NCI-H345 treated with DMSO at 0.1 percent for 48 hours (cell line): ENCODE measurements around the gene CD248.

Experiments
- DNase-seq: peaks from one replicate; lab custom pipeline; 2025; ENCODE audit not compliant: unreplicated experiment; lab: John Stamatoyannopoulos, UW

The CD248 gene

DNA sequence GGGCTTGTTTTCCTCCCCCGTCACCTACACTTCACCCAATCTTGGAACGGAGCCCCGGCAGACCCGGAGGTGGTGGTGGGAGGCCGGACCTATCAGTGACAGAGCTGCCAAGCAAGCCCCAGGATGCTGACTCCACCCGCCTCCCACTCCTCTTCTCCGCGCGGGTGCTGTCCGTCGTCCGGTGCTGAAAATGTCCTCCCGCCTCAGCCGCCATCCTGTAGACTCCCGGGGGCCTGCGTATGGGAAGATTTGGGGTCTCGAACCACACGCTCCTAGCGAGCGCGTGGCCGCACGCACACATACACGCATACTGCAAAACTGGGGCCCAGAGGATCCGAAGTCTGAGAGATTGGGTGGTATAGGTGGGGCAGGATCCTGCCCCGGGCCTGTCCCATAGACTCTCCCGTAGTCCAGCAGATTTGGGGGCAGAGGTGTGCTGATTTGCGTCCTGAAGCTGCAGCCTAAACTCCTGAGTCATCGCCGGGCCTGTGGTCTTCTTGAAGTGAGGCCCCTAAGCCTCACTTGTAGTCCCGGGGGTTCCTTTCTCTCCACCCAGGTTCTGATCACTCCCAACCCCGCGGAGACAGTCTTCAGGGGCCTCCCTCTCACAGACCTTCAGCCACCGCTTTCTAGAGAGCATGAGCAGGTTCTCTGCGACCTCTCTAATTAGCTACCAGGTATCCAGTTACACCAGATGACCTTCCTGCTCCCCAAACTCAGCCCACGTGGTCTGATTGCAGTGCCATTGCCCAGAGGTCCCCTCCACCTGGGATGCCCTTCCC is 27.1 kb downstream of the CD248 start:
- DNase-seq: peak; percentile 58

DNA sequence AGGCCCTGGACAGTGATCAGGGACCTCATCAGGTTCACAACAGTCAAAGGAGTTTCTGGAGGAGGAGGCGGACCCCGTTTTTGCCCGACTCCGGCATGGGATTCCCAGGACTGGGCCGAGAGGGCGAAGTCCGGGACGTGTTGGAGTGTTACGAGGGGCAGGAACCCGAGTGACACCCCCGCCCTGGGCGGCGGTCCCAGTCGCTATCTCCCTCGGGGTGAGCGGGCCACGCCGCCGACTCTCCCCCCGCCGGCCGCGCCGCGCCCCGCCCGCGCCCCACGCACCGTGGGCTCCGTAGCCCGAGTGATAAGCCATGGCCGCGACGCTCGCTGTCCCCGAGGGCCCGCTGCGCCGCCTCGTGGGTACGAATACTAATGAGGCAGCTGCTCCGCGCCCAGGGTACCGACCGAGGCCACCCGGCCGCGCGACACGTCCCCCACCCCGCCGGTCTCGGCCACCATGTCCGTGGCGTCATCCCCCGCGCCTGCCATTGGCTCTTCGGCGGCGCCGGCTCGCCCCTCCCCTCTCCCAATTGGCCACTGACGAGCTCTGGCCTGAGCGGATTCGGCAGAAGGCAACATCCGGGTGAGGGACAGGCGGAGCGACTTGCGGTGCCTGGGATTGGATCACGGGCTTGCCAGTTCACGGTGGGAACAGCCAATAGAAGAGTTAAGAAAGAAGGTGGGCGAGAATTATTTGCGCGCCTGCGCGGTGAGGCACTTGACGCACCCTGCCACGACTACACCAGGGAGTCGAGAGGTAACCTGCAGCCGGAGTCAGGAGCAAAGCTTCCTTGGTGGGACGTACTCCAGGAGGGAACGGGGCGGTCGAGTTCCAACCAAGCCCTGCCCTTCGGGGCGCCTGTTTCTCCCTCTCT is 27.9 kb downstream of the CD248 start, which contains the start of gene YIF1A:
Gene YIF1A (minus strand): TSS at position 473 of the 877 bp plus-strand sequence. CDS start 158 bp downstream, at position 315.
- peak; percentile 97 for DNase-seq

DNA sequence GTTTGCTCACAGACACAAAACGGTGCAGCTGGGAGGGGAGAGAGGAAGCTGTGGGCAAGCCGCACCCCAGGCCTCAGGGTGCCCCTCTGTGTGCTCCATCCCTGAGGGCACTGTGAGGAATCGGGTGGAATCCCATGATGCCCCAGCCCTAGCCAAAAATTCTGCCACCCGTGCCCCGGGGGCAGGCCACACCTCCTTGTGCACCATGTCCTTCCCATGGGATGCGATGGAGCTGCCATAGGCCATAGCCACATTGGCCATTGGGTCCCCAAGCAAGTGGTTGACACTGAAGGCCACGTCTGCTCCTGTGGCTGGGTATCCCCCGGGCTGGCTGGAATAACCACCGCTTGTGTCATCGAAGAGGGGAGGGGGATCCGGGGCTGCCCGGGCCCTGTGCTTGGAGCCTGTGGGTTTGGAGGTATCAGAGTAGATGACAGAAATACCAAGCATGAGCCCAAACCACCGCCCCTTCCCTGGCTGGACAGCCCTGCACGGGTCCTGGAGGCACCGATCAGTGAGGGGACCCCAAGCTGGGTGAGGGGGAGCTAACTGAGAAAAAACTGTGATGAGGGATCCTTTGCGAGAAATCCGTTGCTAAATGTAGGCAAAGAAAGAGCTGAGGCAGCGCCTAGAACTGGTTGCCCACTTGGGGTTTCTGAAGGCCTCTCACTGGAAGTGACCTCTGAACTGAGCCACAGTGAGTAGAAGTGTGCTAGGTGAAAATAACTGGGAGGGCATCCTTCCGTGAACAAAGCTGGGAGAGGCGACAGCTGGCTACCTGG is 28.8 kb downstream of the CD248 start:
- no peak for DNase-seq

- no peak for DNase-seq
Observed at GRCh38 chr11:66287211-66287888, 29.5 kb downstream of the CD248 start.

GRCh38 chr11:66286699-66287098 is 30.1 kb downstream of the CD248 start:
- no peak for DNase-seq

DNA sequence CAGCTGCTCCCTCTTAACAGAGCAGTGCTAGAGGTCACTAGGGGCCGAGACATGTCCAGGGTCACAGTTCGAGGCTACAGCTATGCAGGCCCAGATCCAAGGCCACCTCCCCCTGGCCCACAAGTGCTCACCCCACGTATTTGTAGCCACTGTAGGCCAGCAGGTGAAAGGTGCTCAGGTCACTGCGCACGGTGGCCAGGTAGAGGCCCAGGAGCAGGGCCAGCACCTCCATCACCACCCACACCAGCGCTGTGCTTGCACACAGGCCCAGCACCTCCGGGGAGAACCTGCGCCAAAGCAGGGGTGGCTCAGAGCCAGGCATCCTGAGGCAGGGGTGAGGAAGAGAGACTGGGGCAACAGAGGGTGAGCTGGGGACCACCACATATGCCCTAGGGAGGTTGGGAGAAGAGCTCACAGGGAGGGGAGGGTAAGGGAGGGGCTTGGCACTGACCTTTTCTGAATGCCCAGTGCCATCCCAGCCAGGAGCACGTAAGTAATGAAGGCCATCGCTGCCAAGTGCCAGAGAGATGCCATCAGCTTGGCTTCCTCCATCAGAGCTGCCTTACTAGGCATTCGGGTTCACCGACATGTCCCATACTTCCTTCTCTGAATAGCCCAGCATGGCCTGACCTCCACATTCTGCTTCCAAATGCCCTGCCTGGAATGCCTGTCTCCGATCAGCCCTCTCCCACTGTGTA is 31.4 kb downstream of the CD248 start:
- no peak for DNase-seq

DNA sequence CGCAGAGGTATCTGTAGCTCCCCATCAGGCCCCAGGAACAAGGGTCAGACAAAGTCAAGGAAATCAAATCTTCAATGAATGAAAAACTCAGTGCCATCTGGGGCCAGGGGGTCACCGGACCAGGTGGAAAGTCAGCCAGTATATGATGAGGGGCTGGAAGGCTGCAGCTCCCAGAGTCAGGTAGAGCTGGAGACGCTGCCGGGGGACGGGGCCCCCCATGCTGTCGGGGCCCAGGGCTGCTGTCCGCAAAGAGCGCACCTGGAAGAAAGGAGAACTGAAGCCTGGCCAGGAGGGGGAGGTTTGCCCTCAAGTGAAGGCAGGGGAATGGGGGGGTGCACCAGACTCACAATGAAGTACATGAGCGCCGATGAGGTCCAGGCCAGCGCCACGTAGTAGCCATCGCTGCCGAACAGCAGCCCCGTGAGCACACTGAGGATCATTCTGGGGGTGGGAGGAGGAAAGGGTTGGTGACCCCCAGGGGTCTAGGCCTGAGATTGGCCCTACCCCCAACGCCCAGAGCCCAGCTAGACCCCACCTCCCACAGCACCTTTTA is 32.2 kb downstream of the CD248 start:
- DNase-seq: no peak

DNA sequence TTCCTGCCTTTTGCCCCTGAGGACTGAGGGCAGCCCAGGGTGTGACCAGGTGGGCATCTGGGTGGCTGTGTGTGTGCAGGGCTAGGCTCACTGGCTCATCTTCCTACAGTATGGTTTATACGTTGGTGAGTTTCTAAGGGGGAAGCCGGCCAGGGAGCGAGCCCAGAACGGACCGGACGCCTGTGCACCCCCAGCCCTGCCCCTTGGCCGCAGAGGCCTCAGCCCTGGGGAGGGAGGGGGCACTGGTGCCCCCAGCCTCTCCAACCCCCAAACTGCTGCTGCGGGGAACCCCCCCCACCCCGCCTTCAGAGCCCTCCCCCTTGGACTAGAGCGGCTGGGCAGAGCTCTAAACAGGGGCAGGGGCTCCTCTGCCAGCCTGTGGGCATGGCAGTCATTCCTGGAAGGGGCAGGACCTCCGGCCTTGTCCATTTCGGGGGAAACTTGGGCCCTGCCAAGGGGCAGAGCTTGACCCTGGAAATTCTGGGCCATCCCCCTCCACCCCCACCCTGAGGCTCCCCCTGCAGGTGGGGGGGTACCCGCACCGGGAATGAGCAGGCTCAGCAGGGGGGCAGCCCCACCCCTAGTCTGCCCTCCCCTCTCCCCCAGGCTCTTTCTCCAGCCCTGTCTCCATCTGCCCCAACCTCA is 33.3 kb downstream of the CD248 start:
- DNase-seq: no peak

- peak; percentile 94 for DNase-seq
Observed at GRCh38 chr11:66282468-66283455, 34.1 kb downstream of the CD248 start.

GRCh38 chr11:66281776-66282467 is 34.9 kb downstream of the CD248 start:
- no peak for DNase-seq

- no peak for DNase-seq
Observed at GRCh38 chr11:66281001-66281400, 35.8 kb downstream of the CD248 start.

GRCh38 chr11:66280428-66280827 is 36.4 kb downstream of the CD248 start:
- DNase-seq: no peak

DNA sequence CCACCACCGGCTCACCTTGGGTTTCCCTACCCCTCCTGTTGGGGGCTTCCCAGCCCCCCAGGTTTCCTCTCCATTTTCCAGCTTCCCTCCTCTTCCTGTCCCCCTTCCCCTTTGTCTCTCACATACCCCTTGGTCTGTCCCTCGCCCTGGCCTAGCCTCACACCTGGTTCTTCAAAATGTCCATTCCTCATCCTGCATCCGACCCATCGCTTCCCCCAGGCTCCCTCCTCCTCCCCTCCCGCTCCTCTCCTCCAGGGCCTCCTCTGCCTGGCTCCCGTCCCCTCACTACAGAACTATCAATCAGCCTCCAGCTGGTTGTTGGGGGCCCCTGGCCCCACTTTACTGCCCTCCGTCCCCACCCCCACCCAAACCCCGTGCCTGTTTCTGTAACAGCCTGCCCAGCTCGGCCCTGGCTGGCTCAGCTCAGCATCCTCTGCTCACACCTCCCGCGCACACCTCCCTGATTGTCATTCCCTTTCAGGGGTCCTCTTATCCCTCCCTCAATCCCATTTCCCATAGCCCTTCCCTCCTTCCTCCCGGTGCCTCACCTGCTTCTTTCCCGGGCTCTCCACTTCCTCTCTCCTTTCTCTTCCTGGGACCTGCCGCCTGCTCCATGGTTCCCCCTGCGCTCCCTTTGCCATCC is 37.6 kb downstream of the CD248 start:
- no peak for DNase-seq

- no peak for DNase-seq
Observed at GRCh38 chr11:66278363-66279091, 38.3 kb downstream of the CD248 start.

GRCh38 chr11:66277471-66278362 is 39.1 kb downstream of the CD248 start, which contains the start of gene CNIH2:
CNIH2 (plus strand) TSS chr11:66278175; CDS start chr11:66278457, 282 bp downstream.
- DNase-seq: peak; percentile 33
